GM21825 (cell line): Measurements from ENCODE around the gene FKBP1B.
"Not testable (repeated sequence)": the region's sequence is repeated elsewhere in the genome, so short reads cannot be mapped to it uniquely, and the experiment has no call there.

Experiments
- ATAC-seq: cut with Tn5 transposase; IDR thresholded peaks from one replicate; pipeline ENCODE4 v1.9.1; 2021; ENCODE audit warnings: mild to moderate bottlenecking, moderate library complexity; ENCODE audit not compliant: unreplicated experiment

The FKBP1B gene

GRCh38 chr2:24049485-24050021 lies at the start of gene FKBP1B:
Gene FKBP1B, plus strand, starts transcription at chr2:24049741. Its CDS starts 109 bp downstream, at chr2:24049850.
- no peak for ATAC-seq

- ATAC-seq = no peak
Observed at GRCh38 chr2:24007693-24008092, 41.8 kb upstream of the FKBP1B start.

GRCh38 chr2:24008672-24009366 lies 40.7 kb upstream of the FKBP1B start:
- no peak for ATAC-seq

GRCh38 chr2:24009367-24009679 lies 40.2 kb upstream of the FKBP1B start:
- no peak for ATAC-seq

- ATAC-seq = no peak
Observed at GRCh38 chr2:24009680-24010476, 39.7 kb upstream of the FKBP1B start, which contains the start of gene MFSD2B. Gene MFSD2B, plus strand, starts transcription at chr2:24010085. Its CDS starts 12 bp downstream, at chr2:24010097.

GRCh38 chr2:24010477-24011249 lies 38.9 kb upstream of the FKBP1B start:
- no peak for ATAC-seq

GRCh38 chr2:24011250-24012104 lies 38.1 kb upstream of the FKBP1B start:
- ATAC-seq = no peak

- ATAC-seq = no peak
Observed at GRCh38 chr2:24012521-24013188, 36.9 kb upstream of the FKBP1B start.

- ATAC-seq = not testable (repeated sequence)
Observed at GRCh38 chr2:24014902-24015301, 34.6 kb upstream of the FKBP1B start.

- ATAC-seq = no peak
Observed at GRCh38 chr2:24015562-24016375, 33.8 kb upstream of the FKBP1B start.

GRCh38 chr2:24016376-24016761 lies 33.2 kb upstream of the FKBP1B start:
- no peak for ATAC-seq

GRCh38 chr2:24016853-24017703 lies 32.5 kb upstream of the FKBP1B start:
- no peak for ATAC-seq

- ATAC-seq = no peak
Observed at GRCh38 chr2:24017711-24018110, 31.8 kb upstream of the FKBP1B start.

GRCh38 chr2:24018241-24018640 lies 31.3 kb upstream of the FKBP1B start:
- no peak for ATAC-seq

GRCh38 chr2:24019729-24020128 lies 29.8 kb upstream of the FKBP1B start:
- no peak for ATAC-seq

GRCh38 chr2:24020244-24020643 lies 29.3 kb upstream of the FKBP1B start:
- no peak for ATAC-seq

GRCh38 chr2:24021122-24021998 lies 28.2 kb upstream of the FKBP1B start:
- no peak for ATAC-seq
